ENCODE results near the gene SFMBT2.

The SFMBT2 gene

GRCh38 chr10:7245505-7245904 lies 165.3 kb downstream of the SFMBT2 start:
- TF ChIP-seq CTCF (conservative IDR thresholded peaks at IDR 0.05; ENCODE audit: control insufficient read depth, insufficient read depth, low read depth, low read length), result no peak

GRCh38 chr10:7243873-7244272 lies 167.0 kb downstream of the SFMBT2 start:
- no peak for TF ChIP-seq CTCF (conservative IDR thresholded peaks at IDR 0.05; ENCODE audit: control insufficient read depth, insufficient read depth, low read depth, low read length)
- no peak overlapping the region for H3K4me3 ChIP-seq (ENCODE audit: control insufficient read depth, low read depth, low read length)
- DNase-seq (ENCODE audit: low read depth), result no peak

More at GRCh38 chr10:7245505-7245904, 165.3 kb downstream of the SFMBT2 start:
- DNase-seq (ENCODE audit: low read depth), result no peak
- no peak overlapping the region for H3K4me3 ChIP-seq (ENCODE audit: control insufficient read depth, low read depth, low read length)

GRCh38 chr10:7243139-7243538 lies 167.7 kb downstream of the SFMBT2 start:
- no peak for TF ChIP-seq CTCF (conservative IDR thresholded peaks at IDR 0.05; ENCODE audit: control insufficient read depth, insufficient read depth, low read depth, low read length)
- H3K4me3 ChIP-seq (ENCODE audit: control insufficient read depth, low read depth, low read length), result no peak overlapping the region
- DNase-seq (ENCODE audit: low read depth), result no peak

GRCh38 chr10:7239312-7239985 lies 171.4 kb downstream of the SFMBT2 start:
- no peak for TF ChIP-seq CTCF (conservative IDR thresholded peaks at IDR 0.05; ENCODE audit: control insufficient read depth, insufficient read depth, low read depth, low read length)
- DNase-seq (ENCODE audit: low read depth), result no peak
- H3K4me3 ChIP-seq (ENCODE audit: control insufficient read depth, low read depth, low read length), result no peak overlapping the region

- H3K4me3 ChIP-seq (ENCODE audit: control insufficient read depth, low read depth, low read length), result no peak overlapping the region
- no peak for DNase-seq (ENCODE audit: low read depth)
- TF ChIP-seq CTCF (conservative IDR thresholded peaks at IDR 0.05; ENCODE audit: control insufficient read depth, insufficient read depth, low read depth, low read length), result no peak
Measured at GRCh38 chr10:7235376-7235775, 175.5 kb downstream of the SFMBT2 start.

- no peak for DNase-seq (ENCODE audit: low read depth)
- no peak overlapping the region for H3K4me3 ChIP-seq (ENCODE audit: control insufficient read depth, low read depth, low read length)
- TF ChIP-seq CTCF (conservative IDR thresholded peaks at IDR 0.05; ENCODE audit: control insufficient read depth, insufficient read depth, low read depth, low read length), result no peak
Measured at GRCh38 chr10:7234109-7234508, 176.7 kb downstream of the SFMBT2 start.

Data from fibroblast of mammary gland (primary cell).